Loucy (cell line): ENCODE measurements around the gene CGB3.
"Not testable (repeated sequence)": the region's sequence is repeated elsewhere in the genome, so short reads cannot be mapped to it uniquely, and the experiment has no call there.

Source experiments
- H2AFZ ChIP-seq: fragments of 200-600 bp; sonication (generic); 2 replicates; pipeline ENCODE4 v1.6.0; 2016; ENCODE audit warnings: antibody characterized with exemption, mild to moderate bottlenecking, low read length, moderate library complexity
- H3F3A ChIP-seq: fragments of 200-600 bp; 2 replicates; pipeline ENCODE4 v1.6.0; 2016; ENCODE audit warnings: antibody characterized with exemption, low read depth, mild to moderate bottlenecking
- H3K27me3 ChIP-seq: fragments of 200-600 bp; sonication (generic); 2 replicates; pipeline ENCODE4 v1.6.1; 2014; ENCODE audit warnings: low read length, mild to moderate bottlenecking; ENCODE audit not compliant: insufficient read depth, poor library complexity, severe bottlenecking
- H3K36me3 ChIP-seq: fragments of 200-600 bp; sonication (generic); 2 replicates; pipeline ENCODE4 v1.6.1; 2016; ENCODE audit warnings: low read length; ENCODE audit not compliant: insufficient read depth
- H3K4me1 ChIP-seq: fragments of 200-600 bp; sonication (generic); 2 replicates; pipeline ENCODE4 v1.5.1; 2014; ENCODE audit warnings: low read length, mild to moderate bottlenecking; ENCODE audit not compliant: insufficient read depth, poor library complexity, severe bottlenecking
- H3K4me2 ChIP-seq: fragments of 200-600 bp; sonication (generic); 2 replicates; pipeline ENCODE4 v1.6.0; 2014; ENCODE audit warnings: antibody characterized with exemption, low read length, low read depth, mild to moderate bottlenecking; ENCODE audit not compliant: poor library complexity, severe bottlenecking
- H3K4me3 ChIP-seq: fragments of 200-600 bp; sonication (generic); 2 replicates; pipeline ENCODE4 v1.5.1; 2014; ENCODE audit warnings: low read length, mild to moderate bottlenecking, mixed read lengths; ENCODE audit not compliant: poor library complexity, severe bottlenecking
- H3K79me2 ChIP-seq: fragments of 200-600 bp; sonication (generic); 2 replicates; pipeline ENCODE4 v1.6.1; 2014; ENCODE audit warnings: low read length; ENCODE audit not compliant: insufficient read depth
- H3K9ac ChIP-seq: fragments of 200-600 bp; sonication (generic); 2 replicates; pipeline ENCODE4 v1.6.0; 2014; ENCODE audit warnings: mild to moderate bottlenecking, low read depth, low read length, moderate library complexity; ENCODE audit not compliant: poor library complexity, severe bottlenecking
- H3K9me2 ChIP-seq: fragments of 200-600 bp; sonication (generic); replicated peaks from 2 replicates; pipeline ENCODE4 v1.6.1; 2016; ENCODE audit warnings: low read depth, low read length, mixed read lengths
- H3K9me3 ChIP-seq: fragments of 200-600 bp; sonication (generic); 2 replicates; pipeline ENCODE4 v1.6.1; 2014; ENCODE audit warnings: mild to moderate bottlenecking, antibody characterized with exemption, low read length, low read depth; ENCODE audit not compliant: insufficient read depth
- H4K20me1 ChIP-seq: fragments of 200-600 bp; sonication (generic); 2 replicates; pipeline ENCODE4 v1.6.0; 2014; ENCODE audit warnings: antibody characterized with exemption, low read length, mild to moderate bottlenecking; ENCODE audit not compliant: insufficient read depth, poor library complexity, severe bottlenecking
- CTCF ChIP-seq: fragments of 200-600 bp; sonication (generic); conservative IDR thresholded peaks from 2 replicates; pipeline ENCODE4 v1.5.1; 2014; ENCODE audit warnings: mild to moderate bottlenecking, antibody characterized with exemption, low read length
- EZH2phosphoT487 ChIP-seq: fragments of 200-600 bp; IDR thresholded peaks from 2 replicates; pipeline ENCODE4 v1.6.1; 2018; ENCODE audit warnings: antibody characterized with exemption, mild to moderate bottlenecking, moderate library complexity, borderline replicate concordance

CGB3 gene

GRCh38 chr19:49024233-49024632 lies at the start of gene CGB3:
CGB3 (minus strand) TSS chr19:49024333; CDS start chr19:49023971, 362 bp downstream.
- not testable (repeated sequence) for H3K9ac ChIP-seq, H3K4me3 ChIP-seq, H4K20me1 ChIP-seq, H2AFZ ChIP-seq, H3F3A ChIP-seq, H3K79me2 ChIP-seq, H3K4me1 ChIP-seq, H3K27me3 ChIP-seq, H3K4me2 ChIP-seq, H3K9me2 ChIP-seq, H3K9me3 ChIP-seq, H3K36me3 ChIP-seq

- TF ChIP-seq CTCF (no peak), EZH2phosphoT487 (no peak)
- H3K9me3 ChIP-seq: no peaks in the 10 kb centered on the region
- H3K9ac ChIP-seq: no peak overlapping the region
- H3K36me3 ChIP-seq: no peaks in the 10 kb centered on the region
- H3K79me2 ChIP-seq: no peaks in the 10 kb centered on the region
- H2AFZ ChIP-seq: no peak overlapping the region
- H3F3A ChIP-seq: no peaks in the 10 kb centered on the region
- no peaks in the 10 kb centered on the region for H3K4me1 ChIP-seq
- no peaks in the 10 kb centered on the region for H3K9me2 ChIP-seq
- no peak overlapping the region for H3K4me2 ChIP-seq
- no peaks in the 10 kb centered on the region for H3K27me3 ChIP-seq
- no peak overlapping the region for H3K4me3 ChIP-seq
- H4K20me1 ChIP-seq: no peaks in the 10 kb centered on the region
These were observed 47.9 kb upstream of the CGB3 start for GRCh38 chr19:49071860-49072547.

GRCh38 chr19:49070416-49070815 lies 46.3 kb upstream of the CGB3 start:
- no peaks in the 10 kb centered on the region for H3K36me3 ChIP-seq
- H2AFZ ChIP-seq: no peak overlapping the region
- no peaks in the 10 kb centered on the region for H3K4me1 ChIP-seq
- no peak overlapping the region for H3K4me2 ChIP-seq
- H3F3A ChIP-seq: no peaks in the 10 kb centered on the region
- no peaks in the 10 kb centered on the region for H3K27me3 ChIP-seq
- no peak overlapping the region for H3K4me3 ChIP-seq
- H4K20me1 ChIP-seq: no peaks in the 10 kb centered on the region
- no peaks in the 10 kb centered on the region for H3K9me3 ChIP-seq
- TF ChIP-seq CTCF (no peak), EZH2phosphoT487 (no peak)
- no peaks in the 10 kb centered on the region for H3K79me2 ChIP-seq
- no peaks in the 10 kb centered on the region for H3K9me2 ChIP-seq
- H3K9ac ChIP-seq: no peak overlapping the region

GRCh38 chr19:49069026-49069425 lies 44.9 kb upstream of the CGB3 start:
- no peaks in the 10 kb centered on the region for H3K36me3 ChIP-seq
- no peaks in the 10 kb centered on the region for H3K27me3 ChIP-seq
- H2AFZ ChIP-seq: no peak overlapping the region
- no peak for TF ChIP-seq CTCF
- no peak for TF ChIP-seq EZH2phosphoT487
- no peak overlapping the region for H3K9ac ChIP-seq
- no peaks in the 10 kb centered on the region for H3K9me2 ChIP-seq
- H4K20me1 ChIP-seq: no peaks in the 10 kb centered on the region
- H3K4me1 ChIP-seq: no peaks in the 10 kb centered on the region
- H3K79me2 ChIP-seq: no peaks in the 10 kb centered on the region
- H3K9me3 ChIP-seq: no peaks in the 10 kb centered on the region
- H3F3A ChIP-seq: no peaks in the 10 kb centered on the region
- H3K4me2 ChIP-seq: no peak overlapping the region
- no peak overlapping the region for H3K4me3 ChIP-seq
